ENCODE data around the gene CAMK4.

DNA sequence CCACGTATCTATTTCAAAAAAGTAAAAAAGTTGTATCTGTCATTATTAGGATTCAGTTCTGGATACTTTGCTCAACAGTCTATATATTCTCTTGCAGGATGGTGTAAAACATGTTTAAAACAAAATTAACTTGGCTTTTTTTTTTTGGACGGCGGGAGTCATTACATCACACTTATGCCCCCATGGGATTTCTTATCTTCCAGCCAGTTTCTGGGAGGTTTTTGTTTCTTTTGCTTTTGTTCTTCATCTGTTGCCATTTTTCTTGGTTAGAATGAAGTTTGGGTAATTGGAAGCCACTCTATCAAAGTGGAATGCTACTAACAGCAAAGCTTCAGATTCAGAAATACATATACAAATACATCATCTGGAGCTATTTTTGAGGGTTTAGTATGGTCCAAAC lies 289.9 kb downstream of the CAMK4 start:
- TF ChIP-seq CTCF (IDR thresholded peaks at IDR 0.05; ENCODE audit: insufficient read depth, low read length): no peak
- no peak for TF ChIP-seq SPI1 (IDR thresholded peaks at IDR 0.05; ENCODE audit: borderline replicate concordance, low read depth)
- no peak for TF ChIP-seq GABPA (IDR thresholded peaks at IDR 0.05; ENCODE audit: low read depth)
- TF ChIP-seq, protein P1, sequence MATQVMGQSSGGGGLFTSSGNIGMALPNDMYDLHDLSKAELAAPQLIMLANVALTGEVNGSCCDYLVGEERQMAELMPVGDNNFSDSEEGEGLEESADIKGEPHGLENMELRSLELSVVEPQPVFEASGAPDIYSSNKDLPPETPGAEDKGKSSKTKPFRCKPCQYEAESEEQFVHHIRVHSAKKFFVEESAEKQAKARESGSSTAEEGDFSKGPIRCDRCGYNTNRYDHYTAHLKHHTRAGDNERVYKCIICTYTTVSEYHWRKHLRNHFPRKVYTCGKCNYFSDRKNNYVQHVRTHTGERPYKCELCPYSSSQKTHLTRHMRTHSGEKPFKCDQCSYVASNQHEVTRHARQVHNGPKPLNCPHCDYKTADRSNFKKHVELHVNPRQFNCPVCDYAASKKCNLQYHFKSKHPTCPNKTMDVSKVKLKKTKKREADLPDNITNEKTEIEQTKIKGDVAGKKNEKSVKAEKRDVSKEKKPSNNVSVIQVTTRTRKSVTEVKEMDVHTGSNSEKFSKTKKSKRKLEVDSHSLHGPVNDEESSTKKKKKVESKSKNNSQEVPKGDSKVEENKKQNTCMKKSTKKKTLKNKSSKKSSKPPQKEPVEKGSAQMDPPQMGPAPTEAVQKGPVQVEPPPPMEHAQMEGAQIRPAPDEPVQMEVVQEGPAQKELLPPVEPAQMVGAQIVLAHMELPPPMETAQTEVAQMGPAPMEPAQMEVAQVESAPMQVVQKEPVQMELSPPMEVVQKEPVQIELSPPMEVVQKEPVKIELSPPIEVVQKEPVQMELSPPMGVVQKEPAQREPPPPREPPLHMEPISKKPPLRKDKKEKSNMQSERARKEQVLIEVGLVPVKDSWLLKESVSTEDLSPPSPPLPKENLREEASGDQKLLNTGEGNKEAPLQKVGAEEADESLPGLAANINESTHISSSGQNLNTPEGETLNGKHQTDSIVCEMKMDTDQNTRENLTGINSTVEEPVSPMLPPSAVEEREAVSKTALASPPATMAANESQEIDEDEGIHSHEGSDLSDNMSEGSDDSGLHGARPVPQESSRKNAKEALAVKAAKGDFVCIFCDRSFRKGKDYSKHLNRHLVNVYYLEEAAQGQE (IDR thresholded peaks at IDR 0.05; ENCODE audit: insufficient replicate concordance, low read depth): no peak

All from HL-60 (cell line).